CD14-positive monocyte (primary cell): Measurements from ENCODE around the gene IKZF1. TPM values are rescaled to one million over a fixed set of nuclear protein-coding genes. Genes with fewer than 3 reads are reported as not detected.

Experiments used
- DNase-seq, 3 donors: peaks; one replicate each; pipeline ENCODE4 v3.0.0-alpha.2; 2011 to 2022
- H2AFZ ChIP-seq: 2 replicates; pipeline ENCODE4 v1.6.0; 2012; ENCODE audit warnings: mild to moderate bottlenecking, low read depth, low read length, inconsistent platforms; ENCODE audit not compliant: insufficient read depth, poor library complexity, severe bottlenecking
- H3K27ac ChIP-seq, 2 donors: 1 replicate in 1 of 2; 2 replicates in 1 of 2; pipeline ENCODE4 v1.5.1; 2012 to 2013; ENCODE audit warnings: low read length in 2 of 2, control low read depth in 1 of 2, inconsistent platforms in 1 of 2, low read depth in 1 of 2, mild to moderate bottlenecking in 1 of 2
- H3K27me3 ChIP-seq, 2 donors: one replicate each; pipeline versions ENCODE4 v1.6.0 to v1.6.1; 2011 to 2013; ENCODE audit warnings: low read length in 2 of 2; ENCODE audit not compliant: control insufficient read depth in 2 of 2, insufficient read depth in 2 of 2
- H3K36me3 ChIP-seq, 2 donors: replicated peaks in 1 of 2; 1 replicate in 1 of 2; 2 replicates in 1 of 2; pipeline versions ENCODE4 v1.5.1 to v1.6.1; 2012 to 2013; ENCODE audit warnings: low read length in 2 of 2, control low read depth in 1 of 2, inconsistent platforms in 1 of 2, mild to moderate bottlenecking in 1 of 2; ENCODE audit not compliant: insufficient read depth in 2 of 2, control insufficient read depth in 1 of 2
- H3K4me1 ChIP-seq, 2 donors: 1 replicate in 1 of 2; 2 replicates in 1 of 2; pipeline versions ENCODE4 v1.5.1 to v1.6.1; 2012 to 2013; ENCODE audit warnings: low read length in 2 of 2, control low read depth in 1 of 2, inconsistent platforms in 1 of 2, mild to moderate bottlenecking in 1 of 2, moderate library complexity in 1 of 2; ENCODE audit not compliant: insufficient read depth in 2 of 2, control insufficient read depth in 1 of 2
- H3K4me2 ChIP-seq: replicated peaks from 2 replicates; pipeline ENCODE3; 2012; ENCODE audit warnings: low read length, moderate library complexity, mild to moderate bottlenecking; ENCODE audit not compliant: poor library complexity, severe bottlenecking; ENCODE audit errors: extremely low read depth
- H3K4me3 ChIP-seq, 3 experiments: fragments of 200-600 bp in 1 of 3; sonication (generic) in 1 of 3; replicated peaks in 1 of 3; 1 replicate in 2 of 3; 2 replicates in 1 of 3; pipeline ENCODE4 v1.5.1; 2011 to 2013; ENCODE audit warnings: low read length in 3 of 3, mild to moderate bottlenecking in 3 of 3, control low read depth in 2 of 3, low read depth in 2 of 3, inconsistent platforms in 1 of 3, moderate library complexity in 1 of 3
- H3K79me2 ChIP-seq: 2 replicates; pipeline ENCODE4 v1.6.0; 2012; ENCODE audit warnings: mild to moderate bottlenecking, control low read depth, inconsistent platforms, low read length, moderate library complexity; ENCODE audit not compliant: insufficient read depth
- H3K9ac ChIP-seq: 2 replicates; pipeline ENCODE4 v1.6.0; 2017; ENCODE audit warnings: low read length, mild to moderate bottlenecking; ENCODE audit not compliant: insufficient read depth, poor library complexity, severe bottlenecking
- H3K9me3 ChIP-seq, 2 donors: replicated peaks in 1 of 2; 1 replicate in 1 of 2; 2 replicates in 1 of 2; pipeline versions ENCODE4 v1.5.1 to v1.6.1; 2012 to 2013; ENCODE audit warnings: low read length in 2 of 2, control low read depth in 1 of 2; ENCODE audit not compliant: control insufficient read depth in 1 of 2, insufficient read depth in 1 of 2
- H4K20me1 ChIP-seq: 2 replicates; pipeline ENCODE4 v1.6.0; 2012; ENCODE audit warnings: mild to moderate bottlenecking, low read length, control low read depth, moderate library complexity; ENCODE audit not compliant: insufficient read depth
- H3K27ac Mint-ChIP-seq, 7 donors: one replicate each; pipeline ENCODE4 v1.8.0; 2020; ENCODE audit warnings: mild to moderate bottlenecking in 7 of 7, mixed read lengths in 7 of 7, moderate library complexity in 6 of 7, inconsistent platforms in 2 of 7
- H3K27me3 Mint-ChIP-seq, 3 donors: one replicate each; pipeline ENCODE4 v1.8.0; 2021 to 2022; ENCODE audit warnings: low read depth in 3 of 3, mild to moderate bottlenecking in 3 of 3, mixed read lengths in 3 of 3, moderate library complexity in 3 of 3, inconsistent platforms in 1 of 3
- H3K36me3 Mint-ChIP-seq, 2 donors: one replicate each; pipeline ENCODE4 v1.8.0; 2020; ENCODE audit warnings: mixed read lengths in 2 of 2, inconsistent platforms in 1 of 2, mild to moderate bottlenecking in 1 of 2
- H3K4me1 Mint-ChIP-seq: one replicate; pipeline ENCODE4 v1.8.0; 2020; ENCODE audit warnings: mild to moderate bottlenecking, mixed read lengths
- H3K4me3 Mint-ChIP-seq, 2 donors: one replicate each; pipeline ENCODE4 v1.8.0; 2020; ENCODE audit warnings: mild to moderate bottlenecking in 2 of 2, mixed read lengths in 2 of 2, moderate library complexity in 1 of 2
- H3K9me3 Mint-ChIP-seq, 7 donors: one replicate each; pipeline ENCODE4 v1.8.0; 2020 to 2022; ENCODE audit warnings: mixed read lengths in 7 of 7, mild to moderate bottlenecking in 6 of 7, moderate library complexity in 6 of 7, inconsistent platforms in 2 of 7
- CTCF ChIP-seq: fragments of 200-600 bp; IDR thresholded peaks from one replicate; pipeline ENCODE4 v1.8.0; 2022; ENCODE audit warnings: antibody characterized with exemption, mild to moderate bottlenecking
- WGBS: methylation state at CpG from one replicate; pipeline ENCODE4 v1.1.5; 2013; ENCODE audit warnings: missing lambda C conversion rate; ENCODE audit not compliant: insufficient coverage; 5-methylcytosine and 5-hydroxymethylcytosine counted together
- intact Hi-C, 2 donors: fragments of 100-400 bp; cut with micrococcal nuclease; formaldehyde crosslinking; loops; one replicate each; pipeline versions ENCODE4 v1.15.0 to v1.15.1; 2023
- polyA plus RNA-seq, 3 donors: library from polyadenylated mRNA; depleted of rRNA in 1 of 3; unstranded in 2 of 3; stranded (reverse) in 1 of 3; fragments of 300-500 nt in 2 of 3; fragments of >200 nt in 1 of 3; fragmentation: Illumina TruSeq in 2 of 3; gene quantifications; 1 replicate in 2 of 3; 2 replicates in 1 of 3; pipeline ENCODE4 v1.2.3, GENCODE V29; 2012 to 2021

IKZF1 gene
- polyA plus RNA-seq, 3 donors: 38.4 to 130 (median 80.2) TPM

DNA sequence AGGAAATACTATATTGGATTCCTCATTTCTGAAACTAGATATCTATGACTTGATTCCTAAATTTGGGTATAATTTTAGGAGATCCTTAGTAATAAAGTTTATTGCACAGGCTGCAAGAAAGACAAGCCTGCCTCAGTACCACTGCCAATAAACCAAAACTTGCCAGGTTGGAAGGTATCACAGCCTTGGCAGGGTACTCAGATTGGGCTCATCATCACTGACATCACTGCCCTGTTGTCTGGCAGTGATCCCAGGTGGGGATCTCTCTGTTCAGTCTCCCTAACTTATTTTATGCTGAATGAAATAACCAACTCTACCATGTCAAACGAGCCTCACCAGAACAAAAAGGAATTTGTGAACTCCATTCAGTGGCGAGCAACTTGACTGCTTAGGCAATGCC, 126.8 kb downstream of the IKZF1 start:
- H3K4me3 Mint-ChIP-seq: no peak overlapping the region
- no CpG with 5 or more reads among the region's 2 CpGs for WGBS
- H3K27me3 Mint-ChIP-seq: peaks cover 0 to 4% (median 2%) of the 10 kb centered on the region in 3 donors

DNA sequence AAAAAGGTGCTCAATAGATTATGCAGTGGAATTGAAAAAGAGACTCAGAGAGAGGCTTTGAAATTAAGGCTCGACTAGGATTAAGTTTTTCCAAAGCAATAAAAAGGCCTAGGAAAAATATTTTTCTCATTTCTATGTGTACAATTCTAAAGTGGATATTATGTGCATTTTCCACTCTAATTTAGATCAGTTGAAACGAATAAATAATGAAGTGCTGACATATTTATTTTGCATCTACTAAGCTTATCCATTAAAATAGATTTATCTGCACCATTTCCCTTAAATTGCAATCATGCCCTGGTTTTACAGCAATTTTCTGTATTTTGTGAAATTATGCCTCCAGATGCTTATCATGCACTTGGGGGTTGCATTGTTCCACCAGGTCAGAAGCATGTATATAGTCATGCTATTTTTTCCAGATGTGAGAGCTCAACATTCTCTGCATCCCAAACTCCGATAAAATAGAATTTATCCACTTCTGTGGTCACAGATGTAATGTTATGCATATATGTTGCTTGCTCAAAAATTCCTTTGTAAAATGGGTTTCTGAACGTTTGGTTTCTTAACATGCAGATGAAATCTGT, 127.3 kb downstream of the IKZF1 start:
- Histone ChIP-seq H4K20me1 (no peaks in the 10 kb centered on the region), H3K9ac (no peak overlapping the region), H3K4me2 (no peak overlapping the region), H3K4me1 (peaks cover 9 to 14% of the 10 kb centered on the region in 2 donors), H3K79me2 (no peaks in the 10 kb centered on the region), H3K4me3 (no peak overlapping the region), H3K27me3 (no peaks in the 10 kb centered on the region), H3K9me3 (no peaks in the 10 kb centered on the region), H3K27ac (no peak overlapping the region), H3K36me3 (no peaks in the 10 kb centered on the region), H2AFZ (no peak overlapping the region)
- no peak for TF ChIP-seq CTCF
- no peaks in the 10 kb centered on the region for H3K9me3 Mint-ChIP-seq
- H3K27me3 Mint-ChIP-seq: peaks cover 0 to 4% (median 2%) of the 10 kb centered on the region in 3 donors
- peaks cover 11% of the 10 kb centered on the region for H3K4me1 Mint-ChIP-seq
- DNase-seq: no peak
- no CpG with 5 or more reads among the region's 4 CpGs for WGBS
- no peak overlapping the region for H3K27ac Mint-ChIP-seq
- H3K4me3 Mint-ChIP-seq: no peak overlapping the region
- intact Hi-C loops: no loop called here
- peaks cover 0 to 1% of the 10 kb centered on the region in 2 donors for H3K36me3 Mint-ChIP-seq

More for the DNA sequence above, 126.8 kb downstream of the IKZF1 start:
- Mint-ChIP-seq H3K9me3 (no peaks in the 10 kb centered on the region), H3K27ac (no peak overlapping the region), H3K36me3 (no peaks in the 10 kb centered on the region), H3K4me1 (peaks cover 6% of the 10 kb centered on the region)
- intact Hi-C loops: no loop called here
- H3K4me3 ChIP-seq: no peak overlapping the region
- DNase-seq: no peak
- H3K9ac ChIP-seq: no peak overlapping the region
- H3K4me1 ChIP-seq: peaks cover 7 to 9% of the 10 kb centered on the region in 2 donors
- H3K79me2 ChIP-seq: no peaks in the 10 kb centered on the region
- H3K27me3 ChIP-seq: no peaks in the 10 kb centered on the region
- TF ChIP-seq CTCF: no peak
- no peak overlapping the region for H2AFZ ChIP-seq
- no peak overlapping the region for H3K4me2 ChIP-seq
- no peaks in the 10 kb centered on the region for H3K9me3 ChIP-seq
- H3K36me3 ChIP-seq: no peaks in the 10 kb centered on the region
- no peaks in the 10 kb centered on the region for H4K20me1 ChIP-seq
- H3K27ac ChIP-seq: no peak overlapping the region
